ENCODE results near the gene OR9A4.
"Not testable (repeated sequence)": the region's sequence is repeated elsewhere in the genome, so short reads cannot be mapped to it uniquely, and the experiment has no call there.

OR9A4 gene

GRCh38 chr7:141880960-141881359 is 35.2 kb upstream of the OR9A4 start:
- no peak overlapping the region for H3K4me3 ChIP-seq (ENCODE audit: low read depth, low read length)
- no peak for TF ChIP-seq CTCF (IDR thresholded peaks at IDR 0.05; ENCODE audit: low read depth, low read length)

- H3K4me3 ChIP-seq (ENCODE audit: low read depth, low read length), result no peak overlapping the region
- no peak for TF ChIP-seq CTCF (IDR thresholded peaks at IDR 0.05; ENCODE audit: low read depth, low read length)
Observed at GRCh38 chr7:141884539-141885225, 31.5 kb upstream of the OR9A4 start.

GRCh38 chr7:141889321-141889720 is 26.9 kb upstream of the OR9A4 start:
- no peak overlapping the region for H3K4me3 ChIP-seq (ENCODE audit: low read depth, low read length)
- TF ChIP-seq CTCF (IDR thresholded peaks at IDR 0.05; ENCODE audit: low read depth, low read length), result no peak

GRCh38 chr7:141891336-141891735 is 24.9 kb upstream of the OR9A4 start:
- no peak for TF ChIP-seq CTCF (IDR thresholded peaks at IDR 0.05; ENCODE audit: low read depth, low read length)
- H3K4me3 ChIP-seq (ENCODE audit: low read depth, low read length), result no peak overlapping the region

- not testable (repeated sequence) for H3K4me3 ChIP-seq (ENCODE audit: low read depth, low read length)
Observed at GRCh38 chr7:141899366-141899765, 16.8 kb upstream of the OR9A4 start.

GRCh38 chr7:141906285-141906684 is 9.9 kb upstream of the OR9A4 start:
- H3K4me3 ChIP-seq (ENCODE audit: low read depth, low read length), result no peak overlapping the region
- TF ChIP-seq CTCF (IDR thresholded peaks at IDR 0.05; ENCODE audit: low read depth, low read length), result no peak

- no peak overlapping the region for H3K4me3 ChIP-seq (ENCODE audit: low read depth, low read length)
- TF ChIP-seq CTCF (IDR thresholded peaks at IDR 0.05; ENCODE audit: low read depth, low read length), result no peak
Observed at GRCh38 chr7:141911391-141911790, 4.8 kb upstream of the OR9A4 start.

GRCh38 chr7:141915565-141915964 is 634 bp upstream of the OR9A4 start:
- H3K4me3 ChIP-seq (ENCODE audit: low read depth, low read length), result no peak overlapping the region
- TF ChIP-seq CTCF (IDR thresholded peaks at IDR 0.05; ENCODE audit: low read depth, low read length), result no peak
